GM10248 (cell line): ENCODE results near the gene COL23A1.

Source experiments
- CTCF ChIA-PET: fragments of 300-600 bp; sonication (Branson Sonifier 250); formaldehyde crosslinking; extraction: SDS; loops from one replicate; lab custom pipeline; 2021; ENCODE audit warnings: antibody characterized with exemption; lab: Yijun Ruan, JAX
- POLR2A ChIA-PET: fragments of 350-650 bp; sonication (Branson Sonifier 250); formaldehyde crosslinking; extraction: SDS; loops from one replicate; lab custom pipeline; 2020; ENCODE audit warnings: antibody characterized with exemption; lab: Yijun Ruan, JAX
- DNase-seq: peaks from one replicate; pipeline ENCODE4 v3.0.0; 2012; ENCODE audit errors: extremely low spot score
- CTCF ChIP-seq: IDR thresholded peaks from 2 replicates; pipeline ENCODE4 v1.5.1; 2012; ENCODE audit warnings: mild to moderate bottlenecking, low read depth; ENCODE audit errors: extremely low read depth, missing control alignments, control extremely low read depth

The COL23A1 gene

GRCh38 chr5:178563621-178564020, 26.6 kb downstream of the COL23A1 start:
- DNase-seq: no peak
- CTCF ChIA-PET: no interaction called here
- TF ChIP-seq CTCF: no peak
- POLR2A ChIA-PET: no interaction called here

- TF ChIP-seq CTCF: no peak
- ChIA-PET POLR2A (no interaction called here), CTCF (no interaction called here)
- DNase-seq: no peak
Observed at GRCh38 chr5:178561746-178562264, 28.4 kb downstream of the COL23A1 start.

GRCh38 chr5:178560911-178561310, 29.3 kb downstream of the COL23A1 start:
- CTCF ChIA-PET: no interaction called here

GRCh38 chr5:178557416-178557815, 32.8 kb downstream of the COL23A1 start:
- CTCF ChIA-PET: no interaction called here
- POLR2A ChIA-PET: no interaction called here
- no peak for TF ChIP-seq CTCF
- DNase-seq: no peak

More at GRCh38 chr5:178560911-178561310, 29.3 kb downstream of the COL23A1 start:
- DNase-seq: no peak
- POLR2A ChIA-PET: no interaction called here
- no peak for TF ChIP-seq CTCF

- ChIA-PET CTCF (interaction anchor here (1.0 kb wide), 1 partner anchor 275 kb away, joined by 3 read pairs; no protein-coding TSS in a partner anchor), POLR2A (no interaction called here)
- no peak for DNase-seq
- no peak for TF ChIP-seq CTCF
Observed at GRCh38 chr5:178555771-178556211, 34.4 kb downstream of the COL23A1 start.

- TF ChIP-seq CTCF: no peak
- ChIA-PET CTCF (interaction anchor here (1.0 to 1.7 kb wide), 2 partner anchors 271 to 274 kb away, joined by 3 to 4 read pairs; no protein-coding TSS in a partner anchor), POLR2A (no interaction called here)
- no peak for DNase-seq
Observed at GRCh38 chr5:178555005-178555404, 35.2 kb downstream of the COL23A1 start.
